ENCODE measurements around the gene SPATA31D3.
"Not testable (repeated sequence)": the region's sequence is repeated elsewhere in the genome, so short reads cannot be mapped to it uniquely, and the experiment has no call there.

SPATA31D3 gene

GRCh38 chr9:81912135-81912534 lies 31.2 kb upstream of the SPATA31D3 start:
- no peak for TF ChIP-seq CTCF (IDR thresholded peaks at IDR 0.05)
- Histone ChIP-seq H3K27ac (no peak overlapping the region), H3K4me3 (no peak overlapping the region)
- no peak for DNase-seq (ENCODE audit: low spot score)

DNA sequence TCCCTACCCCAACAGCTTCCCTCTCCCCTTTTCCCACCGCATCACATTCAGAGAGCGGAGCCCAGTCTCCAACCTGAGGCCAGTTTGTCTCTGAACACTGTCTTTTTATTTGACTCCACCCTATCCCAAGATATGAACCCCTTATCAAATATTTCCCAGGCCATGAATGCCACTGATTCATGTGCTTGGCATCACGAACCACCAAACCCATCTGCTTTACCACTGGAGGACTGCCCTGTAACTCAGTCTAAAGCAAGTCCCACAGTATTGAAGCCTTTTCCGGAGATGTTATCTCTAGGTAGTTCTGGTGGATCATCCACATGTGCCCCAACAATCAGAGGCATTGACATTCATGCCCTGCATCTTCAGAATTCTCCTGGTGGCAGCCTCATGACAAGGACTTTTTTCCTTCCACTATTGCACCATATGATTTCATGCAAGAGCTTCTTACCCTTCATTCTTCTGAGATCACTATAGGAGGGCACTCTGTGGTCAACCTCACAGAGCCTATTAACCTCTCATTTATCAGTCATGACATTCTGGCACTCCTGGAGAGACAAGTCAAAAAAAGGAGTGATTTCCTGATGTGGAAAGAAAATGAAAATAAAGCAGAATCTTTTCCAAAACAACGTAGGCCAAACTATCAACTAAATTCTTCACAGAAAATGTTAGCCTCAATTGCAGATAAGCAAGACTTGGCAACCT lies 27.3 kb upstream of the SPATA31D3 start:
- Histone ChIP-seq H3K4me3 (no peak overlapping the region), H3K27ac (no peak overlapping the region)
- TF ChIP-seq CTCF (IDR thresholded peaks at IDR 0.05): no peak
- no peak for DNase-seq (ENCODE audit: low spot score)

DNA sequence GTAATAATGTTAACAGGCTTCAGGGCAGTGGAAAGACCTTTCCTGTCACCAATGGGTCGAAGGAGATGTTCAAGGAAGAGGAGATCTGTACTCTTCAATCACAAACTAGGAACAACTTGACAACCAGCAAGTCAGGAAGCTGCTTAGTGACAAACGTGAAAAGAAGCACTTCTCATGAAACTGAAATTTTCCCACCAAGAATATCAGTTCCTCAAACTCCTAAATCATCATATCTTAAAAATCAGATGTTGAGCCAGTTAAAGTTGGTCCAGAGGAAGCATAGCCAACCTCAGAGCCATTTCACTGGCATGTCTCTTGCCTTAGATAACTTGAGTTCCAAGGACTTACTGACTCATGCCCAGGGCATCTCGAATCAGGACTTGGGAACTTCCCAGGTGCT lies 24.8 kb upstream of the SPATA31D3 start:
- H3K27ac ChIP-seq; H3K4me3 ChIP-seq; DNase-seq (ENCODE audit: low spot score): not testable (repeated sequence)

GRCh38 chr9:81928305-81928704 lies 15.0 kb upstream of the SPATA31D3 start, which contains the start of gene SPATA31D4:
TSS of gene SPATA31D4 (plus strand) at chr9:81928428. CDS start at chr9:81928514, 86 bp downstream.
- DNase-seq (ENCODE audit: low spot score): not testable (repeated sequence)

GRCh38 chr9:81930147-81930546 lies 13.2 kb upstream of the SPATA31D3 start:
- not testable (repeated sequence) for H3K27ac ChIP-seq; DNase-seq (ENCODE audit: low spot score); H3K4me3 ChIP-seq

More at GRCh38 chr9:81928305-81928704, 15.0 kb upstream of the SPATA31D3 start, which contains the start of gene SPATA31D4:
- H3K27ac ChIP-seq, H3K4me3 ChIP-seq: not testable (repeated sequence)

DNA sequence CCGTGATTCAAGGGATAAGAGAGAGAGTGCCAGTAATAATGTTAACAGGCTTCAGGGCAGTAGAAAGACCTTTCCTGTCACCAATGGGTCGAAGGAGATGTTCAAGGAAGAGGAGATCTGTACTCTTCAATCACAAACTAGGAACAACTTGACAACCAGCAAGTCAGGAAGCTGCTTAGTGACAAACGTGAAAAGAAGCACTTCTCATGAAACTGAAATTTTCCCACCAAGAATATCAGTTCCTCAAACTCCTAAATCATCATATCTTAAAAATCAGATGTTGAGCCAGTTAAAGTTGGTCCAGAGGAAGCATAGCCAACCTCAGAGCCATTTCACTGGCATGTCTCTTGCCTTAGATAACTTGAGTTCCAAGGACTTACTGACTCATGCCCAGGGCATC lies 9.8 kb upstream of the SPATA31D3 start:
- H3K4me3 ChIP-seq; H3K27ac ChIP-seq; DNase-seq (ENCODE audit: low spot score): not testable (repeated sequence)

GRCh38 chr9:81948650-81949049 lies 5.3 kb downstream of the SPATA31D3 start:
- not testable (repeated sequence) for H3K4me3 ChIP-seq; H3K27ac ChIP-seq; DNase-seq (ENCODE audit: low spot score)

- no peak for DNase-seq (ENCODE audit: low spot score)
- Histone ChIP-seq H3K4me3 (no peak overlapping the region), H3K27ac (no peak overlapping the region)
- no peak for TF ChIP-seq CTCF (IDR thresholded peaks at IDR 0.05)
These were observed 9.8 kb downstream of the SPATA31D3 start for GRCh38 chr9:81953096-81953495.

- no peak overlapping the region for H3K27ac ChIP-seq
- no peak for TF ChIP-seq CTCF (IDR thresholded peaks at IDR 0.05)
These were observed 12.3 kb downstream of the SPATA31D3 start for GRCh38 chr9:81955625-81956024.

More at GRCh38 chr9:81955625-81956024, 12.3 kb downstream of the SPATA31D3 start:
- DNase-seq (ENCODE audit: low spot score): no peak
- no peak overlapping the region for H3K4me3 ChIP-seq
